Activated CD8-positive, alpha-beta memory T cell treated with anti-CD3 and anti-CD28 coated beads, Interleukin-2, amount 50 U/mL, for 24 hours (primary cell): Measurements from ENCODE around the gene SLC25A5.
A peak's percentile ranks its signal among the peaks of the same experiment; 100 is the strongest.
"Not testable (repeated sequence)": the region's sequence is repeated elsewhere in the genome, so short reads cannot be mapped to it uniquely, and the experiment has no call there.

Experiments used
- DNase-seq: peaks from one replicate; pipeline ENCODE4 v3.0.0-alpha.2; 2020; ENCODE audit errors: extremely low read depth

SLC25A5 gene

GRCh38 chrX:119467842-119468550 lies at the start of gene SLC25A5:
SLC25A5 (plus strand) TSS chrX:119468444; CDS start chrX:119468516, 72 bp downstream.
- peak; percentile 49 for DNase-seq

- no peak for DNase-seq
Observed at GRCh38 chrX:119419146-119419545, 49.1 kb upstream of the SLC25A5 start.

GRCh38 chrX:119419898-119420297 lies 48.3 kb upstream of the SLC25A5 start:
- no peak for DNase-seq

- DNase-seq = no peak
Observed at GRCh38 chrX:119421016-119421705, 47.1 kb upstream of the SLC25A5 start.

GRCh38 chrX:119423631-119424030 lies 44.6 kb upstream of the SLC25A5 start:
- no peak for DNase-seq

- no peak for DNase-seq
Observed at GRCh38 chrX:119424999-119425398, 43.2 kb upstream of the SLC25A5 start.

- no peak for DNase-seq
Observed at GRCh38 chrX:119427024-119427794, 41.0 kb upstream of the SLC25A5 start.

- no peak for DNase-seq
Observed at GRCh38 chrX:119427795-119428185, 40.5 kb upstream of the SLC25A5 start.

- DNase-seq = no peak
Observed at GRCh38 chrX:119429471-119429870, 38.8 kb upstream of the SLC25A5 start.

- not testable (repeated sequence) for DNase-seq
Observed at GRCh38 chrX:119441295-119441694, 26.9 kb upstream of the SLC25A5 start.

- DNase-seq = no peak
Observed at GRCh38 chrX:119442286-119442685, 26.0 kb upstream of the SLC25A5 start.

GRCh38 chrX:119453202-119453601 lies 15.0 kb upstream of the SLC25A5 start:
- DNase-seq = no peak

- no peak for DNase-seq
Observed at GRCh38 chrX:119455264-119455663, 13.0 kb upstream of the SLC25A5 start.

- DNase-seq = no peak
Observed at GRCh38 chrX:119459181-119459580, 9.1 kb upstream of the SLC25A5 start.

- DNase-seq = no peak
Observed at GRCh38 chrX:119465555-119465954, 2.7 kb upstream of the SLC25A5 start.

- DNase-seq = no peak
Observed at GRCh38 chrX:119466970-119467369, 1.3 kb upstream of the SLC25A5 start.

- DNase-seq = no peak
Observed at GRCh38 chrX:119467433-119467832, 811 bp upstream of the SLC25A5 start.

GRCh38 chrX:119468551-119469312 lies 488 bp downstream of the SLC25A5 start:
- peak; percentile 49 for DNase-seq

GRCh38 chrX:119469313-119469635 lies 1.0 kb downstream of the SLC25A5 start:
- DNase-seq = no peak

- no peak for DNase-seq
Observed at GRCh38 chrX:119474615-119475388, 6.6 kb downstream of the SLC25A5 start.

GRCh38 chrX:119475389-119476101 lies 7.3 kb downstream of the SLC25A5 start:
- no peak for DNase-seq
